SU-DHL-6 (cell line): ENCODE measurements around the gene MAGEA12.

Source experiments
- CTCF ChIP-seq: fragments of 200-600 bp; sonication (generic); IDR thresholded peaks from one replicate; pipeline ENCODE4 v1.5.1; 2017; ENCODE audit warnings: antibody characterized with exemption, mild to moderate bottlenecking, low read length, moderate library complexity; ENCODE audit not compliant: insufficient read depth, poor library complexity, severe bottlenecking
- EZH2phosphoT487 ChIP-seq: fragments of 200-600 bp; sonication (generic), shearing (Covaris generic); conservative IDR thresholded peaks from 2 replicates; pipeline ENCODE4 v1.6.1; 2018; ENCODE audit warnings: mild to moderate bottlenecking, antibody characterized with exemption, low read length, moderate library complexity, mixed read lengths

GRCh38 chrX:152725409-152725808 is 8.1 kb upstream of the MAGEA12 start:
- TF ChIP-seq CTCF (no peak), EZH2phosphoT487 (no peak)
